Measurements from ENCODE around the gene NYNRIN. TPM values are rescaled to one million over a fixed set of nuclear protein-coding genes. Genes with fewer than 3 reads are reported as not detected.

Gene NYNRIN
- total and polyA plus RNA-seq, 10 of the 15 experiments (the other 5 are each of a cell fraction or from before 2014, with no cell fraction given): under 0.01 to 0.15 (median 0.01) TPM; not detected in 5

DNA sequence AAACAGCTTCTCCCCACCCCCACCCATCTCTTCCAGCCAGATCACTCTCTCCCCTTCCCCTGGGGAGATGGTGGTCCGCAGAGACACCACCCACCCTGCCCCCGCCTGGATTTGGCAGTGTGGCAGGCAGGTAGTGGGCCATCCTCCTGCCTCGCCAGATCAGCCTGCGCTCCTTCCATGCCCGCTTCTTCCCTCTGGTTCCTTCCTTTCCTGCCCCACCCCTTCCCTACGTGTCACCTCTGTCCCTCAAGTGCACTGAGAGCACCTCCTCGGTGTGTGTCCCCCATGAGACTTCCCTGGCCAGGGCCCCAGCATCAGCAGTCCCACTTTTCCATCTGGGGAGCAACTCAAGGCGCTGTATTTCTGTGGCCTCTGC lies 632 bp downstream of the NYNRIN start:
- no peak overlapping the region for H2AFZ ChIP-seq (ENCODE audit: control insufficient read depth, low read depth, low read length)
- no peaks in the 10 kb centered on the region for H3K36me3 ChIP-seq (ENCODE audit: control insufficient read depth in 2 of 2, insufficient read depth in 2 of 2, low read length in 1 of 2)
- DNase-seq (ENCODE audit: low read depth, low spot score) (no peak), ATAC-seq (no peak; the same call in 2 of the 3 replicates), FAIRE-seq (no peak)
- no peak overlapping the region for H3K4me2 ChIP-seq (ENCODE audit: control insufficient read depth, insufficient read depth)
- 55% methylated on average over 5 of the region's 8 CpGs for WGBS (ENCODE audit: insufficient coverage, insufficient replicate concordance, low lambda C conversion rate, missing lambda C conversion rate)
- no TSS peak for BruUV-seq (replicated peaks)
- no peaks in the 10 kb centered on the region for H3K4me1 ChIP-seq (ENCODE audit: control insufficient read depth, insufficient read depth, low read length)
- H3K9ac ChIP-seq (ENCODE audit: control insufficient read depth, insufficient read depth, low read length): no peak overlapping the region
- no peaks in the 10 kb centered on the region for H3K9me3 ChIP-seq (replicated peaks; ENCODE audit: control insufficient read depth, insufficient read depth, low read length)
- H3K27ac ChIP-seq (ENCODE audit: control insufficient read depth, insufficient read depth): no peak overlapping the region
- H3K79me2 ChIP-seq (ENCODE audit: control insufficient read depth, insufficient read depth, low read length): no peaks in the 10 kb centered on the region
- H4K20me1 ChIP-seq (ENCODE audit: control insufficient read depth, insufficient read depth): no peaks in the 10 kb centered on the region
- in situ Hi-C loops (cut with MboI): no loop called here
- SMC1A ChIA-PET (ENCODE audit: uncharacterized antibody, unreplicated experiment): no interaction called here
- TF ChIP-seq, protein P1, sequence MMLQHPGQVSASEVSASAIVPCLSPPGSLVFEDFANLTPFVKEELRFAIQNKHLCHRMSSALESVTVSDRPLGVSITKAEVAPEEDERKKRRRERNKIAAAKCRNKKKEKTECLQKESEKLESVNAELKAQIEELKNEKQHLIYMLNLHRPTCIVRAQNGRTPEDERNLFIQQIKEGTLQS (IDR thresholded peaks at IDR 0.05; ENCODE audit: borderline replicate concordance, extremely low read depth, low read depth, low read length): no peak
- TF ChIP-seq MXI1 (IDR thresholded peaks at IDR 0.05; ENCODE audit: low read depth, low read length): no peak
- CTCF ChIA-PET: no interaction called here
- peaks cover 4 to 8% of the 10 kb centered on the region in 2 experiments for H3K27me3 ChIP-seq (replicated peaks in 1 of 2; ENCODE audit: control insufficient read depth in 2 of 2, insufficient read depth in 2 of 2, low read length in 1 of 2)
- POLR2A ChIA-PET: no interaction called here
- H3K4me3 ChIP-seq: no peak overlapping the region
- intact Hi-C loops (cut with micrococcal nuclease; ENCODE audit: unreplicated experiment): no loop called here
- RAD21 ChIA-PET (ENCODE audit: unreplicated experiment): no interaction called here

DNA sequence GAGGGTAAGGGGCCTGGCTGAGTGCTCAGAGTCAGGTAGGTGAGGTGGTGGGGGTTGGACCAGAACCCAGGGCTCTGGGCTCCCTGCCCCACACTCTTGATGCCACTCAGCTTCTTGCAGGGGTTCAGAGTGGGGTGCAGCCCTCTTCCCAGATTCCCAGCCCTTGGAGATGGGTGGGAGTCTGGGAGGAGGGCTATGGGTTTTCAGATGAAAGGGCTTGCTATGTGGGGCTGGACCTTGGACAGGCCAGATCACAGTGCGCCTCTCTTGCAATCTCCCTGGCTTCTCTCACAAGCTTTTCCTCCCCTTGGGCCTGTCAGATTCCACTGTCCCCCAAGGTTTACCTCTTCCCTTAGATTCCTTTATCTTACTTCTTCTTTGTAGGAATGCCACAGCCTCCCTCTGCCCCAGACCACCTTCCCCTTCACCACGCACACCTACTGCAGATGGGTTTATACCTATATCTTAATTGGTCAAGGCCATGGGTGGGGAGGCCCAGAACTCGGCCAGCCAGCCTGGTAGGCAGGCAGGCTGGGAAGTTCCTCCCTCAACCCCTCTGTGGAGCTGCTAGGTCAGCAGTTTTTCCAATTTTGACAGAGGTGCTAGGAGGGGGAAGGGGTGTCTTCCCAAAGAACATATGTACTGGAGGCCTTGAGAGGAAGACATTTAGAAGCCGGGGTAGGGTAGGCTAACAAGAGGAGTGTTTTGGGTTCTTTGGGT lies 1.4 kb downstream of the NYNRIN start:
- FAIRE-seq: no peak
- BruUV-seq (replicated peaks): no TSS peak
- TF ChIP-seq, protein P2, sequence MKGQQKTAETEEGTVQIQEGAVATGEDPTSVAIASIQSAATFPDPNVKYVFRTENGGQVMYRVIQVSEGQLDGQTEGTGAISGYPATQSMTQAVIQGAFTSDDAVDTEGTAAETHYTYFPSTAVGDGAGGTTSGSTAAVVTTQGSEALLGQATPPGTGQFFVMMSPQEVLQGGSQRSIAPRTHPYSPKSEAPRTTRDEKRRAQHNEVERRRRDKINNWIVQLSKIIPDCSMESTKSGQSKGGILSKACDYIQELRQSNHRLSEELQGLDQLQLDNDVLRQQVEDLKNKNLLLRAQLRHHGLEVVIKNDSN (IDR thresholded peaks at IDR 0.05; ENCODE audit: borderline replicate concordance, extremely low read length, insufficient read depth, low read depth, low read length): no peak
- TF ChIP-seq HCFC1 (IDR thresholded peaks at IDR 0.05; ENCODE audit: low read length): no peak
- TF ChIP-seq ZBED1 (IDR thresholded peaks at IDR 0.05; ENCODE audit: borderline replicate concordance): no peak
- TF ChIP-seq RFX5 (IDR thresholded peaks at IDR 0.05; ENCODE audit: low read depth, low read length): no peak
- no peak for TF ChIP-seq EZH2 (IDR thresholded peaks at IDR 0.05; ENCODE audit: borderline replicate concordance, control insufficient read depth, low read depth, low read length)
- no peak for TF ChIP-seq BRCA1 (IDR thresholded peaks at IDR 0.05; ENCODE audit: low read depth, low read length)
- TF ChIP-seq TCF12 (IDR thresholded peaks at IDR 0.05; ENCODE audit: low read depth, low read length): no peak
- no peak for TF ChIP-seq ASH2L (IDR thresholded peaks at IDR 0.05; ENCODE audit: borderline replicate concordance, low read depth)
- TF ChIP-seq, protein P3, sequence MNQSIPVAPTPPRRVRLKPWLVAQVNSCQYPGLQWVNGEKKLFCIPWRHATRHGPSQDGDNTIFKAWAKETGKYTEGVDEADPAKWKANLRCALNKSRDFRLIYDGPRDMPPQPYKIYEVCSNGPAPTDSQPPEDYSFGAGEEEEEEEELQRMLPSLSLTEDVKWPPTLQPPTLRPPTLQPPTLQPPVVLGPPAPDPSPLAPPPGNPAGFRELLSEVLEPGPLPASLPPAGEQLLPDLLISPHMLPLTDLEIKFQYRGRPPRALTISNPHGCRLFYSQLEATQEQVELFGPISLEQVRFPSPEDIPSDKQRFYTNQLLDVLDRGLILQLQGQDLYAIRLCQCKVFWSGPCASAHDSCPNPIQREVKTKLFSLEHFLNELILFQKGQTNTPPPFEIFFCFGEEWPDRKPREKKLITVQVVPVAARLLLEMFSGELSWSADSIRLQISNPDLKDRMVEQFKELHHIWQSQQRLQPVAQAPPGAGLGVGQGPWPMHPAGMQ (IDR thresholded peaks at IDR 0.05; ENCODE audit: borderline replicate concordance): no peak
- TF ChIP-seq NR2C2 (IDR thresholded peaks at IDR 0.05; ENCODE audit: borderline replicate concordance, control insufficient read depth, insufficient read length, low read depth): no peak

More for the DNA sequence above, 1.4 kb downstream of the NYNRIN start:
- Histone ChIP-seq H3K4me3 (no peak overlapping the region), H3K27ac (ENCODE audit: control insufficient read depth, insufficient read depth) (no peak overlapping the region), H3K9me3 (replicated peaks; ENCODE audit: control insufficient read depth, insufficient read depth, low read length) (no peaks in the 10 kb centered on the region), H3K79me2 (ENCODE audit: control insufficient read depth, insufficient read depth, low read length) (no peaks in the 10 kb centered on the region), H3K4me1 (ENCODE audit: control insufficient read depth, insufficient read depth, low read length) (no peaks in the 10 kb centered on the region), H2AFZ (ENCODE audit: control insufficient read depth, low read depth, low read length) (no peak overlapping the region), H4K20me1 (ENCODE audit: control insufficient read depth, insufficient read depth) (no peaks in the 10 kb centered on the region), H3K4me2 (ENCODE audit: control insufficient read depth, insufficient read depth) (no peak overlapping the region), H3K27me3 (replicated peaks in 1 of 2; ENCODE audit: control insufficient read depth in 2 of 2, insufficient read depth in 2 of 2, low read length in 1 of 2) (peaks cover 4 to 8% of the 10 kb centered on the region in 2 experiments), H3K36me3 (ENCODE audit: control insufficient read depth in 2 of 2, insufficient read depth in 2 of 2, low read length in 1 of 2) (no peaks in the 10 kb centered on the region), H3K9ac (ENCODE audit: control insufficient read depth, insufficient read depth, low read length) (no peak overlapping the region)
- no peak for DNase-seq (ENCODE audit: low read depth, low spot score)
- in situ Hi-C loops (cut with MboI): no loop called here
- no peak for ATAC-seq
- POLR2A ChIA-PET: no interaction called here
- RAD21 ChIA-PET (ENCODE audit: unreplicated experiment): no interaction called here
- CTCF ChIA-PET: interaction anchor here (1.2 kb wide), 1 partner anchor 32 kb away, joined by 3 read pairs; no protein-coding TSS in a partner anchor
- intact Hi-C loops (cut with micrococcal nuclease; ENCODE audit: unreplicated experiment): no loop called here
- WGBS (ENCODE audit: insufficient coverage, insufficient replicate concordance, low lambda C conversion rate, missing lambda C conversion rate): 12% methylated on average over 4 of the region's 4 CpGs
- SMC1A ChIA-PET (ENCODE audit: uncharacterized antibody, unreplicated experiment): no interaction called here
